ENCODE data around the gene LDHD. TPM values are rescaled to one million over a fixed set of nuclear protein-coding genes. Genes with fewer than 3 reads are reported as not detected.

LDHD gene
- total and polyA plus RNA-seq, 10 of the 15 experiments (the other 5 are each of a cell fraction or from before 2014, with no cell fraction given) = 0.10 to 0.12 TPM; not detected in 8

GRCh38 chr16:75099075-75099667 is 17.4 kb downstream of the LDHD start:
- H2AFZ ChIP-seq (ENCODE audit: control insufficient read depth, low read depth, low read length) = no peak overlapping the region
- H4K20me1 ChIP-seq (ENCODE audit: control insufficient read depth, insufficient read depth) = no peaks in the 10 kb centered on the region
- TF ChIP-seq NFYB (IDR thresholded peaks at IDR 0.05; ENCODE audit: insufficient read depth, low read depth, low read length) (no peak), CHD1 (IDR thresholded peaks at IDR 0.05; ENCODE audit: low read depth, low read length) (no peak), ZNF622 (IDR thresholded peaks at IDR 0.05) (no peak), JUND (IDR thresholded peaks at IDR 0.05; ENCODE audit: low read depth, low read length) (no peak), RELA (IDR thresholded peaks at IDR 0.05; ENCODE audit: borderline replicate concordance, partially characterized antibody) (no peak), BRCA1 (IDR thresholded peaks at IDR 0.05; ENCODE audit: low read depth, low read length) (no peak), HDAC2 (IDR thresholded peaks at IDR 0.05) (no peak), RCOR1 (conservative IDR thresholded peaks at IDR 0.05; ENCODE audit: low read depth, low read length) (no peak), RUNX3 (IDR thresholded peaks at IDR 0.05; ENCODE audit: low read length) (no peak), RBBP5 (conservative IDR thresholded peaks at IDR 0.05) (no peak), JUNB (IDR thresholded peaks at IDR 0.05) (no peak), IRF4 (IDR thresholded peaks at IDR 0.05; ENCODE audit: low read depth, low read length) (no peak), MXI1 (IDR thresholded peaks at IDR 0.05; ENCODE audit: low read depth, low read length) (no peak), SIX5 (IDR thresholded peaks at IDR 0.05; ENCODE audit: low read depth, low read length, severe bottlenecking) (no peak), STAT1 (conservative IDR thresholded peaks at IDR 0.05) (no peak), SMAD5 (IDR thresholded peaks at IDR 0.05; ENCODE audit: low read depth) (no peak), CHD2 (IDR thresholded peaks at IDR 0.05; ENCODE audit: borderline replicate concordance, low read depth, low read length) (no peak), ATF7 (IDR thresholded peaks at IDR 0.05; ENCODE audit: low read depth) (no peak), KDM1A (IDR thresholded peaks at IDR 0.05; ENCODE audit: borderline replicate concordance) (no peak)
- no peak overlapping the region for H3K9ac ChIP-seq (ENCODE audit: control insufficient read depth, insufficient read depth, low read length)
- peaks cover 23% of the 10 kb centered on the region for H3K4me1 ChIP-seq (ENCODE audit: control insufficient read depth, insufficient read depth, low read length)
- no peak overlapping the region for H3K4me3 ChIP-seq
- POLR2A ChIA-PET = interaction anchor here (0.6 kb wide), 1 partner anchor 10 kb away, joined by 5 read pairs; no protein-coding TSS in a partner anchor
- H3K4me2 ChIP-seq (ENCODE audit: control insufficient read depth, insufficient read depth) = no peak overlapping the region
- DNase-seq (ENCODE audit: low read depth, low spot score) (no peak), FAIRE-seq (no peak), ATAC-seq (no peak)
- no TSS peak for BruUV-seq (replicated peaks)
- no peaks in the 10 kb centered on the region for H3K27me3 ChIP-seq (replicated peaks in 1 of 2; ENCODE audit: control insufficient read depth in 2 of 2, insufficient read depth in 2 of 2, low read length in 1 of 2)
- RAD21 ChIA-PET (ENCODE audit: unreplicated experiment) = interaction anchor here (0.7 to 0.9 kb wide), 3 partner anchors 9 to 131 kb away, joined by 3 to 5 read pairs (median 4); no protein-coding TSS in a partner anchor
- H3K9me3 ChIP-seq (replicated peaks; ENCODE audit: control insufficient read depth, insufficient read depth, low read length) = no peaks in the 10 kb centered on the region
- no peak overlapping the region for H3K27ac ChIP-seq (ENCODE audit: control insufficient read depth, insufficient read depth)
- WGBS (ENCODE audit: insufficient coverage, insufficient replicate concordance, low lambda C conversion rate, missing lambda C conversion rate) = 70% methylated on average over 7 of the region's 8 CpGs
- intact Hi-C loops (cut with micrococcal nuclease; ENCODE audit: unreplicated experiment) = no loop called here
- SMC1A ChIA-PET (ENCODE audit: uncharacterized antibody, unreplicated experiment) = interaction anchor here (1.7 kb wide), 2 partner anchors 12 to 236 kb away, joined by 4 read pairs; no protein-coding TSS in a partner anchor
- CTCF ChIA-PET = interaction anchor here (0.9 to 2.1 kb wide), 3 partner anchors 10 to 48 kb away, joined by 3 to 7 read pairs (median 3); no protein-coding TSS in a partner anchor
- in situ Hi-C loops (cut with MboI) = no loop called here
- H3K36me3 ChIP-seq (ENCODE audit: control insufficient read depth in 2 of 2, insufficient read depth in 2 of 2, low read length in 1 of 2) = no peaks in the 10 kb centered on the region
- no peaks in the 10 kb centered on the region; the same call in 1 of the 2 replicates for H3K79me2 ChIP-seq (ENCODE audit: control insufficient read depth, insufficient read depth, low read length)
